Parathyroid adenoma (tissue), 2 donors: ENCODE results near the gene CDCA7.

ENCODE experiments used
- H2AFZ ChIP-seq: fragments of 300-600 bp; sonication (generic); one replicate; pipeline ENCODE4 v1.7.0; 2017; ENCODE audit warnings: antibody characterized with exemption, mild to moderate bottlenecking
- H3K27ac ChIP-seq: fragments of 300-600 bp; sonication (generic); one replicate; pipeline ENCODE4 v1.7.0; 2017
- H3K27me3 ChIP-seq: fragments of 300-600 bp; sonication (generic); one replicate; pipeline ENCODE4 v1.7.0; 2017; ENCODE audit warnings: low read length; ENCODE audit not compliant: control insufficient read depth, insufficient read depth
- H3K36me3 ChIP-seq: fragments of 300-600 bp; sonication (generic); one replicate; pipeline ENCODE4 v1.7.0; 2017; ENCODE audit warnings: low read length; ENCODE audit not compliant: control insufficient read depth, insufficient read depth
- H3K4me1 ChIP-seq: fragments of 300-600 bp; sonication (generic); one replicate; pipeline ENCODE4 v1.7.0; 2017; ENCODE audit warnings: control low read depth
- H3K4me2 ChIP-seq: fragments of 300-600 bp; sonication (generic); one replicate; pipeline ENCODE4 v1.7.0; 2017; ENCODE audit warnings: low read length
- H3K4me3 ChIP-seq: fragments of 300-600 bp; sonication (generic); one replicate; pipeline ENCODE4 v1.7.0; 2017; ENCODE audit warnings: low read depth, low read length
- H3K79me2 ChIP-seq: fragments of 300-600 bp; sonication (generic); one replicate; pipeline ENCODE4 v1.7.0; 2017; ENCODE audit warnings: control low read depth
- H3K9ac ChIP-seq: fragments of 300-600 bp; sonication (generic); one replicate; pipeline ENCODE4 v1.7.0; 2017; ENCODE audit warnings: mild to moderate bottlenecking
- H3K9me3 ChIP-seq: fragments of 300-600 bp; sonication (generic); one replicate; pipeline ENCODE4 v1.7.0; 2017; ENCODE audit warnings: low read length; ENCODE audit not compliant: control insufficient read depth
- TF ChIP-seq, protein P1 (sequence below): fragments of 300-600 bp; sonication (generic); IDR thresholded peaks from one replicate; pipeline ENCODE4 v1.7.0; 2017; ENCODE audit warnings: antibody characterized with exemption, mild to moderate bottlenecking
- donor health status: primary hyperparathyroidism.

The CDCA7 gene

DNA sequence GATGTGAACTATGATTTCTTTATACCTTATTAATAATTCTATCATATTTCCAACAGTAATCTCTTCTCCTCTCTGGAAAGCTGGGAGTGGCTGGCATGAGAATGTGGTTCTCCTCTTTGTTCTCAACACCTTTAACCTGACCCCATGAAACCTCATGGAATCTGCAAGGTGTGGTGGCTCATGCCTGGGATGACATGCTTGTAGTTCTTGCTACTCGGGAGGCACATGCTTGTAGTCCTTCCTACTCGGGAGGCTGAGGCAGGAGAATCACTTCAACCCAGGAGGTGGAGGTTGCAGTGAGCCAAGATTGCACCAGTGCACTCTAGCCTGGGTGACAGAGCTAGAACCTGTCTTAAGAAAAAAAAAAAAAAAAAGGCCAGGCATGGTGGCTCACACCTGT lies 10.8 kb upstream of the CDCA7 start:
- Histone ChIP-seq H3K27ac (no peak overlapping the region), H3K9me3 (no peaks in the 10 kb centered on the region), H3K27me3 (no peaks in the 10 kb centered on the region), H3K4me2 (no peak overlapping the region), H3K79me2 (no peaks in the 10 kb centered on the region), H3K4me1 (no peaks in the 10 kb centered on the region), H3K9ac (no peak overlapping the region), H3K4me3 (no peak overlapping the region), H2AFZ (no peak overlapping the region), H3K36me3 (no peaks in the 10 kb centered on the region)
- TF ChIP-seq, protein P1, sequence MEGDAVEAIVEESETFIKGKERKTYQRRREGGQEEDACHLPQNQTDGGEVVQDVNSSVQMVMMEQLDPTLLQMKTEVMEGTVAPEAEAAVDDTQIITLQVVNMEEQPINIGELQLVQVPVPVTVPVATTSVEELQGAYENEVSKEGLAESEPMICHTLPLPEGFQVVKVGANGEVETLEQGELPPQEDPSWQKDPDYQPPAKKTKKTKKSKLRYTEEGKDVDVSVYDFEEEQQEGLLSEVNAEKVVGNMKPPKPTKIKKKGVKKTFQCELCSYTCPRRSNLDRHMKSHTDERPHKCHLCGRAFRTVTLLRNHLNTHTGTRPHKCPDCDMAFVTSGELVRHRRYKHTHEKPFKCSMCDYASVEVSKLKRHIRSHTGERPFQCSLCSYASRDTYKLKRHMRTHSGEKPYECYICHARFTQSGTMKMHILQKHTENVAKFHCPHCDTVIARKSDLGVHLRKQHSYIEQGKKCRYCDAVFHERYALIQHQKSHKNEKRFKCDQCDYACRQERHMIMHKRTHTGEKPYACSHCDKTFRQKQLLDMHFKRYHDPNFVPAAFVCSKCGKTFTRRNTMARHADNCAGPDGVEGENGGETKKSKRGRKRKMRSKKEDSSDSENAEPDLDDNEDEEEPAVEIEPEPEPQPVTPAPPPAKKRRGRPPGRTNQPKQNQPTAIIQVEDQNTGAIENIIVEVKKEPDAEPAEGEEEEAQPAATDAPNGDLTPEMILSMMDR = no peak

DNA sequence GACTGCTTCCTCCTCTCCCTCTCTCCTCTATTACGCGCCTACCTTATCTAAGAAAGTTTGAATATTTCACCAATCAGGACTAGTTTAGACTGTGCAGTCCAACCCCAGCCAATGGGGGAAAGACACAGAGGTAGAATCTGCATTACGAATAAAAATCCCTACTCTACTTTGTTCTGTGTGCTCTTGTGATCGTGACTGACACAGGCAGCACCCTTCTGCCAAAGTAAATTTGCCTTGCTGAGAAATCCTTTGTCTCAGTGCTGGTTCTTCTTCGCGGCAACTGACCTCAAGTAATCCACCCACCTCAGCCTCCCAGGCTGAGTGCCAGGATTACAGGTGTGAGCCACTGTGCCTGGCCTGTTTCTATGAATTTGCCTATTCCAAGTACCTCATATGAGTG lies 8.6 kb upstream of the CDCA7 start:
- Histone ChIP-seq H3K9ac (no peak overlapping the region), H3K4me2 (no peak overlapping the region), H3K36me3 (no peaks in the 10 kb centered on the region), H3K4me1 (no peaks in the 10 kb centered on the region), H3K4me3 (no peak overlapping the region), H3K9me3 (no peaks in the 10 kb centered on the region), H3K27me3 (no peaks in the 10 kb centered on the region), H3K27ac (no peak overlapping the region), H2AFZ (no peak overlapping the region), H3K79me2 (no peaks in the 10 kb centered on the region)
- TF ChIP-seq, protein P1 = no peak

DNA sequence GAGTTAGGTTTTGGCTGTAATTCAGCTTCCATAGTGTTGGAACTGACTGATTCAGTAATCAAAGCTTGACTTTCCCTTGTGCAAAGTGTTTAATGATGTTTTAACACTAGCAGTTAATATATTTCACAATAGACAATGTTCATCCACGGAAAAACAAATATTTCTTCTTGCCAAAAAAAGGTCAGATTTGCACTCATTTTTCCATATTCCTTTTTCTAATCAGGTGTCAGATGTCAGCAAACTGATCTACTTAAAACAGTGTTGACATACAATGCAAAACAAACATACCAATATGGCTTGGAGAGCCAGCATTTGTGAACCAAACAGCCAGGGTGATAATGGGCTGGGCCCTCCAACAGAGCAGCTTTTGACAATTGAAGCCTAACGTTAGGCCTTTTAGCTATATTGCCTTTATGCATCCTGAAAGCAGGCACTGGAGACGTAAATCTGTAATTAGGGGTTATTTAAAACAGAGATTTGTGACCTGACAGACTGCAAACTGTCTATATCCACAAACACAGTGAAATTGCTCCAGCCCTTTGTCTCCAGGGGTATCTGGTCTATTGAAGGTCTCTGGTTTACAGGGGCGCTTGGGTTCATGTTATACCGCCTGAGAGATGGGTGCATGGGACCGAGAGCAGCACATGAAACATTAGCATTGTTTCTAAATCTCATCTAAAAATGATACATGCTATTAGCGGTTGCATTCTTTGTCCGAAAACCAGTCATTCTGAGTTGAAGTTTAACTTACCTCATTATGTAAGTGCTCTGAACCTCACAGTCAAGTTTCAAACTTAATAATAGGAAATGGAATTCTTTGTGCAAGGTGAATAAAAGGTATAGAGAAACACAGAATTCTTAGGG lies 7.1 kb upstream of the CDCA7 start:
- Histone ChIP-seq H3K79me2 (no peaks in the 10 kb centered on the region), H3K9ac (no peak overlapping the region), H3K27ac (no peak overlapping the region), H3K9me3 (no peaks in the 10 kb centered on the region), H3K27me3 (no peaks in the 10 kb centered on the region), H3K4me2 (no peak overlapping the region), H3K36me3 (no peaks in the 10 kb centered on the region), H3K4me3 (no peak overlapping the region), H2AFZ (no peak overlapping the region), H3K4me1 (no peaks in the 10 kb centered on the region)
- TF ChIP-seq, protein P1 = no peak

DNA sequence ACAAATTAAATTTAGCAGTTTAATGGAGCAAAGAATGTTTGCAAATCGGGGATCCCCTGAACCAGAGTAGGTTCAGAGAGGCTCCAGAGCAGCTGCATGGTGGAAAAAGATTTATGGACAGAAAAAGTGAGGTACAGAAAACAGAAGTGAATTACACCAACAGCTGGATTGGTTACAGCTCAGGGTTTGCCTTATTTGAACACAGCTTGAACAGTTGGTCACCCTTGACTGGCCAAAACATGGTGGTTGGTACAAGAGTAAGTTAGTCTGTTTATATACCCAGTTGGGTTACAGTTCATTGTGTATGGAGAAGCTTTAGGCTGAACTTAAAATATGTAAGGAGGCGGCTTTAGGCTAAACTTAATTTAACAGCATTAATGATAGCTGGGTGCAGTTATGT lies 5.4 kb upstream of the CDCA7 start:
- H3K4me1 ChIP-seq = peaks cover 2% of the 10 kb centered on the region
- no peaks in the 10 kb centered on the region for H3K36me3 ChIP-seq
- H3K9me3 ChIP-seq = no peaks in the 10 kb centered on the region
- H3K4me3 ChIP-seq = no peak overlapping the region
- no peak overlapping the region for H3K9ac ChIP-seq
- peaks cover under 1% of the 10 kb centered on the region for H3K27me3 ChIP-seq
- H3K4me2 ChIP-seq = no peak overlapping the region
- H3K27ac ChIP-seq = no peak overlapping the region
- TF ChIP-seq, protein P1 = no peak
- no peak overlapping the region for H2AFZ ChIP-seq
- H3K79me2 ChIP-seq = no peaks in the 10 kb centered on the region

DNA sequence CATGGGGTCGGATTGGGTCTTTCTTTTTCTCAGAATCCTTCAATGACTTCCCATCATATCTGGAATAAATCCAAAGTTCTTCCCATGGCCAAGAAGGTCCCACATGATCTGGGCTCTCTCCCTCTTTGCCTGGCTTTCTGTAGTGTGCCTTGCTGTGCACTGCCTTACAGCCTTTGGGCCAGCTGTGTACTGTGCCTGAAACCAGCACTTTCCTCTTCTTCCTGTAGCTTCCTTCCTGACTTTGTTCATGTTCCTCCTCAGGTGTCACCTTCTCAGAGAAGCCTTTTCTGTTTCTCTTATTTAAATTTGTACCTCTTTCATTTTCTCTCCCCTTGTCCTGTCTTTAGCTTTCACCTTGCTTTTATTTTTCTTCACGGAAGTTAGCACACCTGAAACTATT lies 4.3 kb upstream of the CDCA7 start:
- H2AFZ ChIP-seq = no peak overlapping the region
- TF ChIP-seq, protein P1 = no peak
- H3K27ac ChIP-seq = no peak overlapping the region
- peaks cover 6% of the 10 kb centered on the region for H3K27me3 ChIP-seq
- no peaks in the 10 kb centered on the region for H3K36me3 ChIP-seq
- no peaks in the 10 kb centered on the region for H3K9me3 ChIP-seq
- peaks cover 2% of the 10 kb centered on the region for H3K4me1 ChIP-seq
- no peak overlapping the region for H3K4me3 ChIP-seq
- H3K9ac ChIP-seq = no peak overlapping the region
- no peaks in the 10 kb centered on the region for H3K79me2 ChIP-seq
- no peak overlapping the region for H3K4me2 ChIP-seq
